GM19043 (cell line): Measurements from ENCODE around the gene TRIM9.

Experiments
- ATAC-seq: cut with Tn5 transposase; IDR thresholded peaks from one replicate; pipeline ENCODE4 v1.9.1; 2021; ENCODE audit warnings: low read depth; ENCODE audit not compliant: unreplicated experiment

TRIM9 gene

DNA sequence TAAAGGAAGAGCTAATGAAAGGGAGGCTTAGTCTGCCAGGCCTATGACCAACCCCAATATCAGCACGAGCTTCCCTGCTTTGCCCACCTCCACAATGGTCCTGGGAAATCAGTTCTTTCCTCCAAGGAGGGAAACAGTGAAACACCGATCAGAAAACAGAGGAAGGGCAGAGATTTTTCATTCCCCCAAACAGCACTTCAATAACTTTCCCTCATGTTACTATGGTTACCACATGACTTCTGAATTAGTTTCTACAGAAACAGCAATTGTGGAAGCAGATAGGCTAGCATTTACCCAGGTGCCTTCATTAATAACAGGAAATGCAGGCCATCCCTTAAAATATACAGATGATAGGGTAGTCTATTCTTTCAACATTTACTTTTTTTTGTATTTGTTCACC lies 35.9 kb downstream of the TRIM9 start:
- no peak for ATAC-seq

DNA sequence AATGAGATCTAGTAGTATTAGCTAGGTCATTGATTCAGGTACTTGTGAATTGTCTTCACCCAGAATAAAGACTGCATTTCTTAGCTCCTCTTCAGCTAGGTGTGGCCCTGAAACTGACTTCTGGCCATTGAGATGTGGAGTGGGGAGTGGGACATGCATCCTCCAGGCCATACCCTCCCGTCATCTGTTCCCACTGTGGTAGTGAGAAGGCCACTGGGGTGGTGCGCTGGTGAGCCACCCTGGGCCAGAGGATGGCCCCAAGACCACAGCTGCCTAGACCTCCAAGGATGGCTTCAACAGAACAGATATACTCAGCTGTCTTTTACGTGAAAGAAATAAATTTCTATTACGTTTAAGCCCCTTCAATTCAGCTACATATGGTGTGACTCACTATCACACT lies 36.5 kb downstream of the TRIM9 start:
- ATAC-seq, result no peak

DNA sequence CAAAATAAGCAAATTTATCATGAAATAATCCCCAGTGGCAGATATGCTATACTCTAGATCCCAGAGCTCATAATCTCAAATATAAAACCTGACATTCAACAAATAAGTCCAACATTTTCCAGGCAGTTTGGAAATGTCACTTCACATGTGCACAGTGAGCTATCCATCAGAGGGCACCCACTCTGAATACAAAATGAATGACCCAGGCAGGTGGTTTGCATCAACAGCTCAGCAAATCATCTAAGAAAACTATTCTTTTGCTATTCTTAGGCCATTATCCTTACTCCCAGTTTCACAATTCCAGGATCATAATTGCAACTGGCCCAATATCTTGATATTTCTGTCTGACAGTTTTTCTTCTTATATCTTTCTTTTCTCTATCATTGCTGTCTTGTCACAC lies 38.5 kb downstream of the TRIM9 start:
- ATAC-seq, result no peak

DNA sequence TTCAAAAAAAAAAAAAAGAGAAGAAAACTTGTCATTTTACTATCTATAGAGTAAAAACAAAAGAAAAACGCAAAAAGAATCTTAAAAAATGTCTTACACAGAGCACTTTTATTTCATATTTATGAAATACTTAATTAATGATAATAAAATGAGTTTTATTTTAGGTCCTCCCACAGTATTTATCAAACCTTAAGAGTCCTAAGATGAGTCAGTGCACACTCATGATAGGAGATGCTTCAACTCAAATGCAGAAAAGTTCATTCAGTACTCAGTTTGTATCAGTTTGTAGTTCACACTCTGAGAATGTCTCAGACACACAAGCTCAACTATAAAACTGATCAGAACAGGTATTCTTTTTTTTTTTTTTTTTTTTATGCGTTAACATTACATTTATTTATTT lies 41.7 kb downstream of the TRIM9 start:
- ATAC-seq, result no peak

DNA sequence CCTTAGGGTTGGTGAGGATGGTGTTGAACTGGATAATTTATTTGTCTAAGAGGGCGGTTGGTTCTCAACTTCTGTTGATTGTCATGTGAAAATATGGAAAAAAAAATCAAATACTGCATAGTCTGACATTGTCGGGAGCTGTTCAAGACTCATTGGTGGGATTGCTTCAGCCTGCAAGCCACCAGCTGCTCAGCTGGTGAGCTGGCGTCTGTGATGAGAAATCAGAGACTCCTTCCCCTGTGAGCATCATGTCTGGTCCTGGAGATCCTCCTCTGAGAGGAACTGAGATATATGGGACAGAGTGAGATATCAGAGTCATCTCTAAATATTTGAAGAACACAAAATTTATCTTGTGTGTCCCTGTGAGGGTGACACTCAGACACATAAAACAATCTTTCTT lies 49.9 kb downstream of the TRIM9 start:
- no peak for ATAC-seq

DNA sequence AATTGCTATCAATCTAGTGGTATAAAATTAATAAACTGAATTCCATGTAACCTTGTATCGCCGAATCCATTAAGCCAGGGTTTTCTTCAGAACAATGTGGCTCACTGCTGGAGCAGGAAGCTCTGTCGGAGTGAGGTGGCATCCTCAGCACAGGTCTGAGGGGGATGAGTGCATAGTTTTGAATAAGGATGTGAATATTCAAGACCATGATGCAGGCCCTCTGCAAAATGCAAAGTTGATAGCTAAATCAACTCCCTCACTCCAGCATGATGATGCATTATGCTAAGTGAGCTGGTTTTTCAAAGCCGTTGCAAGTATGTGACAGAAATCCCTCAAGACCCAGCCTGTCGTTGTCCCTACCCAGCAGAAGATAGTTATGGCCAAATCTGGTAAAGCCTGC lies 53.0 kb downstream of the TRIM9 start:
- ATAC-seq, result no peak

DNA sequence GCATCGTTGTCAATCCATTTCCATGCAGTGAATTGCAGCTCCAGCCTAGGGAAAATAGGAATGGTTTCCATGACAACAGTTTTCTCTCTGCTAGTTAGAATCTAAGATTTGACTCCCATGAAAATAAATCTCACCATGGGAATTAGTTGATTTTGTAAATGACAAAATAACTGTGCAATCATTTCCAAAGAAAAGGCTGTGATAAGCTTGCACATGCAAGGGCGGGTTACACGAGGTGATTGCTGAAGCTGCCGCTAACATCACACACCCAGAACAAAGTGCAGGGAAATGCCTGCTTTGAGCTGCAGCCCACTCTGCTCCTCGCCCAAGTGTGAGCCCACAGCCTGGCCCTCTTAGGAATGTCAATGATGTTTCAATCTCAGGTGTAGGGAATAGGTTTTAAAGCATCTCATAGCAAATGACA lies 53.8 kb downstream of the TRIM9 start:
- no peak for ATAC-seq

DNA sequence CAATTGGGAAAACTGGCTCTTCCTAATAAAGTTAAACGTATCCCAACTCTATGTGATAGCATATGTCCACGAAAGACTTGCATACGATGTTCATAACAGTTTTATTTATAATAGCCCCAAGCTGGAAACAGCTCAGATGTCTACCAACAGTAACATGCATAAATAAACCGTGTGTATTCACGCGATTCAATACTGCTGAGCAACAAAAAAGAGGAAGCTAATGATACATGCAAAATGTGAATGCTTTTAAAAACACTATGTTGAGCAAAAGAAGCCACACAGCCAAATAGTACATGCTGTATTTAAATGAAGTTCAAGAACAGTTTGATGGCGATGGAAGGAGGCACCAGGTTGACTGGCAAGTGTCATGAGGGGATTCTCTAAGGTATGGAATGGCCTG lies 55.7 kb downstream of the TRIM9 start:
- ATAC-seq, result no peak

DNA sequence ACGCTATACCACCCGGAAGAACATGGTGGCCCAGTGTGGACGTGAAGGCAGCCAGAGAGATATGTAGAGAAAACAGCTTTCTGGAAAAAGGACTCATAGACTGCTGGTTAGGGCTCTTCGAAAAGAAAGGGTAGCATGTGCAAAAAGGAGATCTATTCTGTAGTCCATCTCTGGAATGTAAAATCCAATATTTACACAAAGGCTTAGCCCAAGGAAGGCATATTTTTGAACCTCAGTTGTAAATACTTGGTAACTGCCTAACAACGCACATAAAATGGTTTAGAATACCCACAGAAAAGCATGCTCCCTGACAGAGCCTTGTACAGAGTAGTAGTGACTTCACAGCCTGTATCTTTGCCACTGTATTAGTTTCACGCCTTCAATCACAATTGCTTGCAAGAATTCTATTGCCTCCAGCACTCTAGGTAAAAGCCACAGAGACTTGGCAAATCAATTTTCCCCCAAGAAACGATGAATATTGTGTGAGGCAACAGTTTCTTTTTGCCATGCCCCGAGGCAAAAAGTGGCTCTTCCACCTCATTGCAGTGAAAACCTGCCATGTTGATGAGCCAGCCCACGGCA lies 59.2 kb downstream of the TRIM9 start:
- ATAC-seq, result no peak

DNA sequence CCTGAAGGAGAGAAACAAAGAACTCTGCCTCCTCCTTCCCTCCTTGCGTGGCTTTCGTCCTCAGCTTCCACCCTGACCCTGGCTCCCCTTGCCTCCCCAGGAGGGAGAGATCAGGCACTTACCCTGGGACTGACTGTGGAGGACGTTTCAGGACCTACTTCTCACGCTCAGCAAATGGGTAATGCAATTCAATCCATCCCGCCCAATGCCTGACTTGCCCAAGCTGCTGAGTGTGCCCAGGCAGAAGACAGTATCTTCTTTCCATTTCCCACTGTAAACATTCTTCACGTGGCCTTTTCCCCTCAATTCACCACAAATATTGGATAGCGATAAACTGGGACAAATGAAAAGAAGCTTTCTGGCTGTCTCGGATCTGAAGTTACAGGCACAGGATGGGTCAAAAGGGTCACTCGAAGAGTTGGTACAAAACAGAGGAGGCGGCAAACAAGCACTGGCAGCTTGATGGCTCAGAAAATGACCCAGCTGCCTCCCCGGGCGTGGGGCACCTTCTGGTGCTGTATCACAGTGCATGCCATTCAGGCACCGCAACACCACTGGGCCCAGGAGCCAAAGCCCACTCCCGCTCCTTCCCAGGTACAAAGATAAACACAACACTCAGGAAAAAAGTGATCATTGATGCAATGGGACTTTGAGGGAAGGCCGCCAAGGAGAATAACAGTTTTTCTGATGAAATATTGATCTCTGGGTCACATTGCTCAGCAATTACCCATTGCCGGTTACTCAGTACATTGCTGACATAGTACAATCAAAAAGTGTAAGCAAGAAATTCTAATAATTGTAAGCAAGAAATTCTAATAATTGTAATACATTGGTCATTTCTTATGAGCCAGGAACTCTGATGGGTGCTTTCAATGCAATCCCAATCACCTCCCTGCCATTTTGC lies 65.8 kb downstream of the TRIM9 start:
- ATAC-seq, result no peak

DNA sequence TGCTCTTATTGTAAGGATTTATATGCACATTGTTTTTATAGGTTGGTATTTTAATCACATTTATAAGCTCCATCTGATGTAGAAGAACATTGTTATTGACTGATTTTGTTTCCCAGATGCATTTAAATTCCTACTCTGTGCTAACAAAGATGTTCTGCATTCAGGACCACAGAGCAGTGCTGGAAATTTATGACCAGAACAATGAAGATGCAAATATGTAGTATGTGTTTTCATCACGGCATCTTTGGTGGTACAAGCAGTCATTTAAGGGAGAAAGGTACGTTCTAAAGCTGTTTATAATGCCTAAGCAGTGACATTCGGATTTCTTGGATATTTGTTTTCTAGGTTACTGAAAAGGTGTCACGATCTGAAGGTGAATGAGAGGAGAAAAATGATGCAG lies 66.5 kb downstream of the TRIM9 start:
- no peak for ATAC-seq

DNA sequence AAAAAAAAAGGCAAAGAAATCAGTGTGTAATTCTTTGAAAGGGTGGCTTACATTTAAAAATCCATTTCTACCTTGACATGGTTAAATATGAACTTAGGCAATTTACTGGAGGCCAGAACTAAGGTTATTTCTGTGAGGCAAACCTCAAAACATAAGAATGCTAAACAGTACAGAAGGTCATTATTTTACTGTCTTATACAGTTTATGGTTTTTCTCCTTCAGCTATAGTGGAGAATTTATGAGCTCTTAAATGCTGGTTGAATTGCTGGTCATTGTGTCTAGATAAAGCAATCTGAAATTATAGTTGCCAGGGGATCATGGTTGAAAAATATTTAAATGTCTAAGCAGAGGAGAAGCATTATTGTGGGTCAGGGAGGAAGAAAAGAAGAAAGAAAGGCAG lies 70.5 kb downstream of the TRIM9 start:
- ATAC-seq, result no peak

DNA sequence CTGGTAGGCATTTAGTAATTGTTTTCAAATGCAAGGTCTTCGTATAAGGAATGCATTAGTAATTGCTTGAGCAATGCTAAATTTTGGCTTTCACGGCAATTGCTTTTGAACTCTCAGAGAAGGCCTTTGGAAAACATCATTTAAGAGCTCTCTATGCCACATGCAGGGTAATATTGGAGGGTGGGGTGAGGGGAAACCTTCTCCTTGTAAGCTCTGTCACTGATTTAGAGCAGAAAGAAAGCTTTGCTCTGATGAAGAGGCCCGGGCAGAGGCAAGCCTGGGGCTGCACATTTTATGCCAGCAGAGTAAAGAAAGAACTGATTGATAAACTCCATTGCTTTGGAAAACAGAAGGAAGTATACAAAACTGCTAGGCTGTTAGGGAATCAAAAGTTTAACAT lies 70.9 kb downstream of the TRIM9 start:
- ATAC-seq, result no peak

DNA sequence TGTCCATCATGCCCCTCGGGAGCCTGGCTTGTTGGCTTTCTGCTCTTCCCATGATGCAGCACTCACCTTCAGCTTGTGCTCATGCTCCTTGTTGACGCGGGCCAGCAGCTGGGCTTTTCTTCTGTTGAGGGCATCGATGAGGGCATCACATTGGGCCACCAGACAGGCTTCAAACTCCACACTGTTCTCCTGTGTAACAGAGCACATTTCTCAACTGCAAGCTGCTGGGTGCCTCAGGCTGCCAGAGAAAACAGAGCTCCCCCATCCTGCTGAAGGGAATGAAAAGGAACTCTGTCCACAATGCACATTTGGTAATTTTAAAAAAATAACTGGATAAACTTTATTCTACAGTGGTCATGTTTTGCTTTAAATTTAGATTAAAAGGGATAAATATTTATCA lies 72.1 kb downstream of the TRIM9 start:
- ATAC-seq, result no peak

DNA sequence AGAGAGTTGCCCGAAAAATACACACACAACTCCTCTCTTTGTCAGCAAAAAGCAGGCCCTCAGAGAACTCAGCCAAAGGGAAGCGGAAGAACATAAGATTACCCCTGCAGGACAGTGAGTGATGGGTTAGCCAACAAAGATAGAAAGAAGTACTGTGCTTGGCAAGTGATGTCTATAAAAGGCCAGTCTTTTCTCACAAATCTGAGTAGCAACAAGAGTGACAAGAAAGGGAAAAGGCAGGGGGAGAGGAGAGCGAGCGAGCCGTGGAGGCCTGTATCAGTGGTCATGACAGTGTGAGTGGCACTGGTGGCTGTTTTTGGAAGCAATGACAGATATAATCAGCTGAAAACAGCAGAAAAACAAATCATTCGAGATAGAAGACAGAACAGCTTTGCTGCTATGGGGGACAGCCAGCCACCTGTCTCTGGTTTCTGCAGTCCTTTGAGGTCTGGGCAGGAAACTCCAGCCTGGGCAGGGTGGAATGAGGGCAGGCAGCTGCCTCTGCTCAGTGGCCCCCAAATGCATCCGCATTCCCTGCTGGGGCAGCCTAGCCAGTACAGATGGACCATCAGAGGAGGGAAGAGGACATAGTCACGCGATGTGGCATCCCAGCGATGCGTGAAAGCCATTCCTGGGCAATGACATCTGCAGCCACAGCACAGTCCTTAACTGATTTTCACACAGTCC lies 74.7 kb downstream of the TRIM9 start:
- no peak for ATAC-seq

DNA sequence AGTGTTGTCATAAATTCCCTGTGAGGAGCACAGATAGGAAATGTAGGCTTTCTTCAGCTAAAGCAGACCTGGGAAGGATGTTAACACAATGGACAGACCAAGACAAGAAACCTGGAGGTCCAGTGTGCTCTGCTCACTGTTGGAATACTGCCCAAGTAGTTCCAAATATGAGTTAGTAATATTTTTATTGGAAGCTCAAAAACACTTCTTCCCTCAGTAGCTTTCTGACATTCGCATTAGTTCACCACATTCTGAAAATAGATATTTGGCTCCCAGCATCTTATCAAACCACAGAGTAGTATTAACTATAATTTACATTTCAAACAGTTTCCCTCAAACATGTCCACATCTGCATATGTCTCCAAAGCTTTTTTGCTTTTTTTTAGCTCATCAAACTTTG lies 75.8 kb downstream of the TRIM9 start:
- no peak for ATAC-seq

DNA sequence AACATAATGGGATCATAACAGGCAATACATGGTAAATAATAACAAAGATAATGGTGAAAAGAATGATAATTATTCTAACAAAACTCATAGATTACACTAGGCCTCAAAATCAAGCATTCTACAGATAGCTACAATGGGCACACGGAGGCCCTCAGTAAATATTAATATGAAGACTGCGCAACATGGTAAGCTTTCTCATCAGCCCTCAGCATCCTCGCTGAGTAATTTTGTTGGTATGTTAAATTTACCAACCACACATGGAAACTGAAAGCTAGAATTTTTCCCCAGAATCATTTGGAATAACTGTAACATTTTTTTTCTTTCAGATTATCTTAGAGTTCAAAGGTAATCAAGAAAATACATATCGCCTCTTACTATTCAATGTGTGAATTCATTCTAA lies 76.4 kb downstream of the TRIM9 start:
- ATAC-seq, result no peak

DNA sequence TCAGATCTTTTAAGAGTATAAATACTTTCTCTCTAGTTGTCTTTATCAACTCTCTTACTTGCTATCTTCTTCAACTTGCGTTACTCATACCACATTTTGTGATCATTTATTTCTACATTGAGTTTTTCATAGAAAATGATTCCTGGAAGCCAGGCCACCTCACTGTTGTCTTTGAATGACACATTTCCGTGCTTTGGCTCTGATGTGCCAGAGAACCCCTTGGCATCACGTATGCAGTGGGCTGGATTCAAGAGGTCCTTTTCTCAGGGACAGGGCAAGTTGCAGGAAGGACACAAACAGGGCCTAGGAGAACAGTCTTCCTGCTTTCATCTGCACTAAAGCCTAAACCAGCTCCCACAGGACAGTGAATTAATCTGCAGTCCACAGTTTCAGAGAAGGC lies 80.3 kb downstream of the TRIM9 start:
- no peak for ATAC-seq

DNA sequence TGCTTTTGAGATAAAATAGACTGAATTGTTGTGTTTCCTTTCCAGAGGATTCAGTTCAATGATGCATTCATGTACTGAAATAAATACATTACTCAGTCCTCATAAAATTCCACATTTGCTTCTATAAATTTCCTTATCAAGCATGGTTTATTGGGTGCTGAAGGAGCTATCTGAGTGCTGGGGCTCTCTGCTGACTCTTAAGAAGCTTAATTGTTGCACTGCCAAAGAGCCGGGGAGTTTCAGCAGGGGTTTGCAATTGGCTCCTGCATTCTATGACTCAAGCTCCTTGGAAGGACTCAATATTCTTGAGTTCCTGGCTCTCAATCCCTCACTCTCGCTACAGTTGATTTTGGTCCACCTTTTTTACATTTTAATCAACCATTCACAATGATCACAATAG lies 80.8 kb downstream of the TRIM9 start:
- no peak for ATAC-seq

DNA sequence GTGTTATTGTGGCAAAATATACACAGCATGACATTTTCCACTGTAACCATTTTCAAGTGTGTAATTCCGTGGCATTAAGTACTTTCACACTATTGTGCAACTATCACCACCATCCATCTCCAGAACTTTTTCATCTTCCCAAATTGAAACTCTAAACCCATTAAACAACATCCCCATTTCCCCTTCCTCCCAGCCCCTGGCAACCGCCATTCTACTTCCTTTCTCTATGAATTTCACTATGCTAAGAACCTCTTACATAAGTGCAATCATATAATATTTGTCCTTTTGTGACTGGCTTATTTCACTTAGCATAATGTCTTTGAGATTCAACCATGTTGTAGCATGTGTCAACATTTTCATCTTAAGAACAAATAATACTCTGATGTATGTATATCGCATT lies 82.8 kb downstream of the TRIM9 start:
- ATAC-seq, result no peak

DNA sequence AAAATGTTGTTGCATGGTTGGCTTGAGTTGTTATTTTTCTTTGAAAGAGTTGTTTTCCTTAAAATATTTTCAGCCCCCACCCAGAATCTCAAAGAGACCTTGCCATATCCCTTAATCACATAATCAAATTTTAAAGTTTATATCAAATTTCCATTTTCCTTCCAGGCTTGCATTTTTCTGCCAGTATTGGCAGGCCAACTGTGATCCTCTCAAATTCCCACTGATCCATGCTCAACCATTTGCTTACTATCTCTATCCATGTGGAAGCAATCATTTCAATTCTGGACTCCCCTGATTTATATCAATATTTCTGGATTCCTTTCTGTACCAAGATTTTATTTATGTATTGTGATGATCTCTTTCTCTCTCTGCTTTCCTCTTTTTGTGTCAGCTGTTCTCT lies 86.5 kb downstream of the TRIM9 start:
- no peak for ATAC-seq

DNA sequence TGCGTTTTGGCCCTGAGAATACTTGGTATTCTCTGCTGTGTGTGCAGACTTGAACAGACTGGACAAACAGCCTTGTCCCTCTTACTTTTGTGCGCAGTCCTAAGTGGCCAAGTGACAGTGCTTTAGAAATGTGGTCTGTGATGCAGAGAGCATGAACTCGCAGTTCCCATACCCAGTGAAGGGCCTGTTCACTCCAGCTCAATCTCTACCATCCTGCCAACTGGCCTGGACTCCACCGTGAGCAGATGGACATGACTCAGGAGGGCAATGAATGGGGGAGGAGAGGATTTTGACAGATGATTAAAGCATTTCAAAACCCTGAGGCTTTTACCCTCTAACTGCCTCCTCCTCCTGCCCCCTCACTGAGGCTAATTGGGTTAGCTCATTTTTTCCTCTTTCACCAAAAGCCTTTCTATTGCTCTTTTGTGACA lies 88.1 kb downstream of the TRIM9 start:
- ATAC-seq, result no peak
